Neural cell (in vitro differentiated cells): ENCODE measurements around the gene NPFFR2. TPM values are rescaled to one million over a fixed set of nuclear protein-coding genes. Genes with fewer than 3 reads are reported as not detected.

ENCODE experiments used
- H2AFZ ChIP-seq: fragments of 200-600, 300-800 bp; sonication (generic), shearing (Covaris generic); 2 replicates; pipeline ENCODE4 v1.6.0; 2014; ENCODE audit warnings: low read depth, mild to moderate bottlenecking, antibody characterized with exemption, low read length, moderate library complexity
- H3F3A ChIP-seq: fragments of 200-600 bp; shearing (Covaris generic); 2 replicates; pipeline ENCODE4 v1.6.1; 2016; ENCODE audit warnings: mild to moderate bottlenecking, moderate library complexity, mixed read lengths, antibody characterized with exemption, low read length; ENCODE audit not compliant: insufficient read depth, poor library complexity, severe bottlenecking
- H3K27ac ChIP-seq: fragments of 200-600, 300-800 bp; sonication (generic), shearing (Covaris generic); 2 replicates; pipeline ENCODE4 v1.5.1; 2014; ENCODE audit warnings: mild to moderate bottlenecking, low read length, moderate library complexity
- H3K27me3 ChIP-seq: fragments of 300-800, 200-600 bp; sonication (generic), shearing (Covaris generic); 2 replicates; pipeline ENCODE4 v1.6.0; 2014; ENCODE audit warnings: mild to moderate bottlenecking, low read depth, low read length, moderate library complexity; ENCODE audit not compliant: insufficient read depth
- H3K36me3 ChIP-seq: fragments of 300-800, 200-600 bp; sonication (generic), shearing (Covaris generic); 2 replicates; pipeline ENCODE4 v1.5.1; 2014; ENCODE audit warnings: mild to moderate bottlenecking, antibody characterized with exemption, low read length, moderate library complexity; ENCODE audit not compliant: insufficient read depth
- H3K4me2 ChIP-seq: fragments of 300-800, 200-600 bp; sonication (generic), shearing (Covaris generic); 2 replicates; pipeline ENCODE4 v1.6.0; 2014; ENCODE audit warnings: mild to moderate bottlenecking, low read length
- H3K4me3 ChIP-seq: fragments of 300-800, 200-600 bp; sonication (generic), shearing (Covaris generic); 2 replicates; pipeline ENCODE4 v1.5.1; 2014; ENCODE audit warnings: mild to moderate bottlenecking, low read length, moderate library complexity
- H3K79me2 ChIP-seq: fragments of 200-600 bp; shearing (Covaris generic); replicated peaks from 2 replicates; pipeline ENCODE4 v1.6.0; 2014; ENCODE audit warnings: mild to moderate bottlenecking, low read length, moderate library complexity; ENCODE audit not compliant: insufficient read depth
- H3K9ac ChIP-seq: fragments of 300-800, 200-600 bp; sonication (generic), shearing (Covaris generic); 2 replicates; pipeline ENCODE4 v1.6.1; 2016; ENCODE audit warnings: mild to moderate bottlenecking, low read length, mixed read lengths
- H3K9me2 ChIP-seq: fragments of 200-600 bp; shearing (Covaris generic); 2 replicates; pipeline ENCODE4 v1.6.1; 2016; ENCODE audit warnings: mild to moderate bottlenecking, low read length, mixed read lengths; ENCODE audit not compliant: insufficient read depth
- H3K9me3 ChIP-seq: fragments of 200-600, 300-800 bp; sonication (generic), shearing (Covaris generic); 2 replicates; pipeline ENCODE4 v1.6.1; 2016; ENCODE audit warnings: mild to moderate bottlenecking, mixed run types, low read length, moderate library complexity, mixed read lengths
- H4K20me1 ChIP-seq: fragments of 200-600 bp; shearing (Covaris generic); 2 replicates; pipeline ENCODE4 v1.6.1; 2016; ENCODE audit warnings: mild to moderate bottlenecking, mixed run types; ENCODE audit not compliant: insufficient read depth
- CTCF ChIP-seq: fragments of 450-650 bp; IDR thresholded peaks from 2 replicates; pipeline ENCODE4 v1.5.1; 2014; ENCODE audit warnings: antibody characterized with exemption, mild to moderate bottlenecking, moderate library complexity; ENCODE audit not compliant: poor library complexity, severe bottlenecking
- EP300 ChIP-seq: fragments of 450-650 bp; conservative IDR thresholded peaks from 2 replicates; pipeline ENCODE4 v1.6.1; 2014; ENCODE audit warnings: antibody characterized with exemption, mild to moderate bottlenecking, moderate library complexity; ENCODE audit not compliant: poor library complexity, severe bottlenecking
- EZH2 ChIP-seq: fragments of 200-600, 300-800 bp; shearing (Covaris generic), sonication (generic); IDR thresholded peaks from 2 replicates; pipeline ENCODE4 v1.6.1; 2014; ENCODE audit warnings: antibody characterized with exemption, low read length, borderline replicate concordance, mild to moderate bottlenecking; ENCODE audit not compliant: insufficient read depth, poor library complexity, severe bottlenecking
- MXI1 ChIP-seq: fragments of 450-650 bp; conservative IDR thresholded peaks from 2 replicates; pipeline ENCODE4 v1.6.1; 2014; ENCODE audit warnings: antibody characterized with exemption, mild to moderate bottlenecking; ENCODE audit not compliant: poor library complexity, severe bottlenecking
- POLR2AphosphoS5 ChIP-seq: IDR thresholded peaks from 2 replicates; pipeline ENCODE4 v1.6.1; 2012
- RAD21 ChIP-seq: fragments of 450-650 bp; conservative IDR thresholded peaks from 2 replicates; pipeline ENCODE4 v1.6.1; 2014; ENCODE audit warnings: antibody characterized with exemption, mild to moderate bottlenecking, moderate library complexity
- REST ChIP-seq: IDR thresholded peaks from 2 replicates; pipeline ENCODE4 v1.6.1; 2012; ENCODE audit warnings: borderline replicate concordance
- SMC3 ChIP-seq: fragments of 450-650 bp; conservative IDR thresholded peaks from 2 replicates; pipeline ENCODE4 v1.6.1; 2014; ENCODE audit warnings: antibody characterized with exemption, mild to moderate bottlenecking, moderate library complexity; ENCODE audit not compliant: poor library complexity
- TAF1 ChIP-seq: IDR thresholded peaks from 2 replicates; pipeline ENCODE4 v1.6.1; 2012; ENCODE audit warnings: low read depth
- polyA plus RNA-seq: library from polyadenylated mRNA; depleted of rRNA; stranded (reverse); fragments of >200 nt; gene quantifications from 2 replicates; pipeline ENCODE4 v1.2.3, GENCODE V29; 2014

Gene NPFFR2
- polyA plus RNA-seq, 1 donor from 2014 or later: not detected

DNA sequence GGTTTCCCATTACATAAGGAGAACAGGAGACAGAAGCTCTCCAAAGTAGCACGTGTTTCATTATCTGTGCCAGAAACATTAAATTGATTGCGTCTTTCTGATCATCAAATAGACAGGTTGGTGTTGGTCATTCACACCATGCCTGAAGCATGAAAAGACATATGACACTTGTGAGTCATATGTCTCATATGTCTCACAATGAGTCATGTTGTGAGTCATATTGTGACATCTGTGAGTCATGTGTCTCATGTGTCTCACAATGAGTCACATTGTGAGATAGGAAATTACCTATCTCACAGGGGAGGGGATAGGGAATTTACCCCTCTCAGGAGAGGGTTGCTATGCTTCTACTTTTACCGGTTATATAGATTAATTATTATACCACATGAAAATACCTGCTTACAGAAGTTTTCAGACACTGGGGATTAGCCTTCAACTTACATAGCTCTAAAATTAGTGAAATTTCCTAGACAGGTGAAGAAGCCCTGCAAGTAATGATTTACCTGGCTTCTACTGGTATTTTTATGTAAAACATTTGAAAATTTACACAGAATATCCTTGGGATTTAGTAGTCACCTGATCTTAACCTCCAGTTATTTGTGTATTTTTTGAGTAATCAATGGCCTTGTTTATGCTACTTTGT, 80.8 kb downstream of the NPFFR2 start:
- Histone ChIP-seq H3K9me2 (no peaks in the 10 kb centered on the region), H3F3A (no peaks in the 10 kb centered on the region), H3K9ac (no peak overlapping the region)

GRCh38 chr4:72118017-72118416, 86.2 kb downstream of the NPFFR2 start:
- Histone ChIP-seq H4K20me1 (no peaks in the 10 kb centered on the region), H3F3A (no peaks in the 10 kb centered on the region), H3K9me3 (no peaks in the 10 kb centered on the region), H3K4me2 (no peak overlapping the region), H3K9ac (no peak overlapping the region), H3K36me3 (no peaks in the 10 kb centered on the region), H3K27me3 (no peaks in the 10 kb centered on the region), H3K79me2 (no peaks in the 10 kb centered on the region), H2AFZ (no peak overlapping the region), H3K27ac (no peak overlapping the region), H3K4me3 (no peak overlapping the region), H3K9me2 (no peaks in the 10 kb centered on the region)
- TF ChIP-seq MXI1 (no peak), TAF1 (no peak), CTCF (no peak)

More for the DNA sequence above, 80.8 kb downstream of the NPFFR2 start:
- peak; percentile 66 for TF ChIP-seq EP300
- no peak for TF ChIP-seq SMC3
- TF ChIP-seq EZH2: no peak
- no peak for TF ChIP-seq MXI1
- TF ChIP-seq TAF1: no peak
- no peak for TF ChIP-seq CTCF
- TF ChIP-seq RAD21: no peak
- TF ChIP-seq POLR2AphosphoS5: peak; percentile 64
- no peak for TF ChIP-seq REST
- no peak overlapping the region for H2AFZ ChIP-seq
- no peak overlapping the region for H3K4me3 ChIP-seq
- H3K4me2 ChIP-seq: no peak overlapping the region
- no peak overlapping the region for H3K27ac ChIP-seq
- H3K27me3 ChIP-seq: no peaks in the 10 kb centered on the region
- H4K20me1 ChIP-seq: no peaks in the 10 kb centered on the region
- no peaks in the 10 kb centered on the region for H3K36me3 ChIP-seq
- H3K9me3 ChIP-seq: no peaks in the 10 kb centered on the region
- no peaks in the 10 kb centered on the region for H3K79me2 ChIP-seq
